AG04450 (cell line): ENCODE results near the gene PANX2. TPM values are rescaled to one million over a fixed set of nuclear protein-coding genes. Genes with fewer than 3 reads are reported as not detected.

ENCODE experiments used
- CTCF ChIA-PET: fragments of 300-600, 350-600 bp; formaldehyde crosslinking; extraction: SDS; loops from one replicate; lab custom pipeline; 2022; ENCODE audit warnings: antibody characterized with exemption, inconsistent platforms; lab: Charles Lee
- POLR2A ChIA-PET: fragments of 350-600 bp; formaldehyde crosslinking; extraction: SDS; loops from one replicate; lab custom pipeline; 2021; ENCODE audit warnings: antibody characterized with exemption, inconsistent platforms; lab: Yijun Ruan, JAX
- DNase-seq: peaks from one replicate; pipeline ENCODE4 v3.0.0-alpha.2; 2011; ENCODE audit warnings: low read depth, low spot score
- H3K27ac ChIP-seq: one replicate; pipeline ENCODE4 v1.5.1; 2012; ENCODE audit warnings: low read depth, low read length, control low read depth
- H3K27me3 ChIP-seq: one replicate; pipeline ENCODE4 v1.6.0; 2012; ENCODE audit warnings: low read length; ENCODE audit not compliant: control insufficient read depth, insufficient read depth
- H3K4me3 ChIP-seq: 2 replicates; pipeline ENCODE4 v1.5.1; 2011; ENCODE audit warnings: mild to moderate bottlenecking, low read depth, low read length, control low read depth
- H3K9me3 ChIP-seq: 2 replicates; pipeline ENCODE4 v1.5.1; 2012; ENCODE audit warnings: low read length; ENCODE audit not compliant: control insufficient read depth, insufficient read depth
- CTCF ChIP-seq: IDR thresholded peaks from 2 replicates; pipeline ENCODE4 v1.5.1; 2011; ENCODE audit warnings: low read depth, low read length, control low read depth, inconsistent platforms
- polyA plus RNA-seq: library from polyadenylated mRNA; depleted of rRNA; stranded (reverse); fragments of >200 nt; gene quantifications from 2 replicates; pipeline ENCODE4 v1.2.3, GENCODE V29; 2011

The PANX2 gene
- polyA plus RNA-seq, 1 experiment: 0.93 TPM

- TF ChIP-seq CTCF: no peak
- POLR2A ChIA-PET: interaction anchor here (0.6 kb wide), 1 partner anchor 8 kb away, joined by 8 read pairs; no protein-coding TSS in a partner anchor
- H3K4me3 ChIP-seq: no peak overlapping the region
- peaks cover 16% of the 10 kb centered on the region; the same call in 1 of the 2 replicates for H3K9me3 ChIP-seq
- H3K27me3 ChIP-seq: no peaks in the 10 kb centered on the region
- no peak for DNase-seq
- no peak overlapping the region for H3K27ac ChIP-seq
- CTCF ChIA-PET: interaction anchor here (0.9 to 1.0 kb wide), 2 partner anchors 15 to 18 kb away, joined by 3 to 4 read pairs; no protein-coding TSS in a partner anchor
These were observed 52.0 kb downstream of the PANX2 start for GRCh38 chr22:50222508-50222907.

GRCh38 chr22:50224071-50224470 lies 53.5 kb downstream of the PANX2 start:
- POLR2A ChIA-PET: no interaction called here

GRCh38 chr22:50225200-50225969 lies 54.9 kb downstream of the PANX2 start:
- Histone ChIP-seq H3K27me3 (no peaks in the 10 kb centered on the region), H3K27ac (no peak overlapping the region), H3K9me3 (peaks cover 5% of the 10 kb centered on the region; the same call in 1 of the 2 replicates), H3K4me3 (no peak overlapping the region)
- no peak for TF ChIP-seq CTCF
- CTCF ChIA-PET: no interaction called here
- POLR2A ChIA-PET: no interaction called here
- DNase-seq: no peak

More at GRCh38 chr22:50224071-50224470, 53.5 kb downstream of the PANX2 start:
- peaks cover 9% of the 10 kb centered on the region; the same call in 1 of the 2 replicates for H3K9me3 ChIP-seq
- H3K27me3 ChIP-seq: no peaks in the 10 kb centered on the region
- CTCF ChIA-PET: no interaction called here
- no peak overlapping the region for H3K27ac ChIP-seq
- DNase-seq: no peak
- TF ChIP-seq CTCF: no peak
- H3K4me3 ChIP-seq: no peak overlapping the region

- POLR2A ChIA-PET: interaction anchor here (0.6 kb wide), 1 partner anchor 10 kb away, joined by 3 read pairs; no protein-coding TSS in a partner anchor
- CTCF ChIA-PET: no interaction called here
- Histone ChIP-seq H3K27ac (no peak overlapping the region), H3K27me3 (no peaks in the 10 kb centered on the region), H3K9me3 (peaks cover under 1% of the 10 kb centered on the region; the same call in 1 of the 2 replicates), H3K4me3 (no peak overlapping the region)
- no peak for DNase-seq
- no peak for TF ChIP-seq CTCF
These were observed 55.7 kb downstream of the PANX2 start for GRCh38 chr22:50226063-50226874.

- CTCF ChIA-PET: no interaction called here
- POLR2A ChIA-PET: interaction anchor here (0.5 to 0.6 kb wide), 2 partner anchors 9 to 258 kb away, joined by 3 to 5 read pairs; no protein-coding TSS in a partner anchor
- no peak for TF ChIP-seq CTCF
These were observed 56.3 kb downstream of the PANX2 start for GRCh38 chr22:50226875-50227165.

More at GRCh38 chr22:50226875-50227165, 56.3 kb downstream of the PANX2 start:
- no peaks in the 10 kb centered on the region; the same call in 1 of the 2 replicates for H3K9me3 ChIP-seq
- H3K27ac ChIP-seq: no peak overlapping the region
- no peaks in the 10 kb centered on the region for H3K27me3 ChIP-seq
- H3K4me3 ChIP-seq: no peak overlapping the region
- no peak for DNase-seq
